Umbilical cord (tissue), 1 donor: ENCODE results near the gene FYN. TPM values are rescaled to one million over a fixed set of nuclear protein-coding genes. Genes with fewer than 3 reads are reported as not detected.

Source experiments
- total RNA-seq: library from RNA; depleted of rRNA; stranded (reverse); fragments of >200 nt; gene quantifications from one replicate; pipeline ENCODE4 v1.2.3, GENCODE V29; 2014; ENCODE audit warnings: low replicate concordance; ENCODE audit not compliant: insufficient read depth

Gene FYN
- total RNA-seq, 1 donor from 2014 or later: 163 TPM

Other genes with a start within 250 kb of the FYN start
- 6.7 TPM for gene CCN6, start 180.7 kb upstream of the FYN start, total RNA-seq
- gene TUBE1, start 214.0 kb upstream of the FYN start, total RNA-seq: 83.3 TPM
- 9.4 TPM for gene FAM229B, start 214.1 kb upstream of the FYN start, total RNA-seq